RWPE1 (cell line): Measurements from ENCODE around the gene COL2A1.

Experiments
- CTCF ChIA-PET: fragments of 350-600 bp; sonication (Branson Sonifier 250); formaldehyde crosslinking; extraction: SDS; loops from one replicate; lab custom pipeline; 2021; lab: Yijun Ruan, JAX
- POLR2A ChIA-PET: fragments of 400-600 bp; formaldehyde crosslinking; extraction: SDS; loops from one replicate; lab custom pipeline; 2020; ENCODE audit warnings: antibody characterized with exemption; ENCODE audit not compliant: low non-redundant PET; lab: Yijun Ruan, JAX
- DNase-seq: peaks from one replicate; pipeline ENCODE4 v3.0.0; 2012; ENCODE audit warnings: low spot score
- H3K27ac ChIP-seq: fragments of 450-650 bp; 2 replicates; pipeline ENCODE4 v1.5.1; 2017
- CTCF ChIP-seq: fragments of 450-650 bp; conservative IDR thresholded peaks from 2 replicates; pipeline ENCODE4 v1.5.1; 2017; ENCODE audit warnings: low read depth, mild to moderate bottlenecking

COL2A1 gene

GRCh38 chr12:47973870-47974269, 30.4 kb downstream of the COL2A1 start:
- CTCF ChIA-PET = no interaction called here
- POLR2A ChIA-PET = no interaction called here
- H3K27ac ChIP-seq = no peak overlapping the region
- no peak for DNase-seq
- no peak for TF ChIP-seq CTCF

GRCh38 chr12:47972895-47973294, 31.4 kb downstream of the COL2A1 start:
- no peak overlapping the region for H3K27ac ChIP-seq
- CTCF ChIA-PET = no interaction called here
- POLR2A ChIA-PET = no interaction called here
- DNase-seq = no peak
- no peak for TF ChIP-seq CTCF

- no peak overlapping the region for H3K27ac ChIP-seq
- DNase-seq = no peak
- ChIA-PET POLR2A (no interaction called here), CTCF (interaction anchor here (0.6 to 0.7 kb wide), 2 partner anchors 610 to 836 kb away, joined by 3 read pairs; no protein-coding TSS in a partner anchor)
- no peak for TF ChIP-seq CTCF
Measured at GRCh38 chr12:47970843-47971242, 33.4 kb downstream of the COL2A1 start.

GRCh38 chr12:47969845-47970244, 34.4 kb downstream of the COL2A1 start:
- TF ChIP-seq CTCF = no peak
- no peak for DNase-seq
- POLR2A ChIA-PET = no interaction called here
- CTCF ChIA-PET = no interaction called here
- H3K27ac ChIP-seq = no peak overlapping the region

GRCh38 chr12:47967461-47968321, 36.6 kb downstream of the COL2A1 start:
- POLR2A ChIA-PET = interaction anchor here (0.5 to 0.6 kb wide), 2 partner anchors 23 to 54 kb away, joined by 5 to 6 read pairs; no protein-coding TSS in a partner anchor
- TF ChIP-seq CTCF = no peak

GRCh38 chr12:47965581-47965980, 38.7 kb downstream of the COL2A1 start:
- no peak overlapping the region for H3K27ac ChIP-seq
- no peak for TF ChIP-seq CTCF
- DNase-seq = no peak
- ChIA-PET POLR2A (interaction anchor here (0.5 kb wide), 1 partner anchor 26 kb away, joined by 3 read pairs; no protein-coding TSS in a partner anchor), CTCF (no interaction called here)

More at GRCh38 chr12:47967461-47968321, 36.6 kb downstream of the COL2A1 start:
- no peak overlapping the region for H3K27ac ChIP-seq
- no peak for DNase-seq
- CTCF ChIA-PET = interaction anchor here (0.6 kb wide), 1 partner anchor 54 kb away, joined by 4 read pairs; no protein-coding TSS in a partner anchor
